CD4-positive, alpha-beta T cell treated with Interleukin-4 for 4 hours (primary cell): Measurements from ENCODE around the gene TMEM106A.
"Not testable (repeated sequence)": the region's sequence is repeated elsewhere in the genome, so short reads cannot be mapped to it uniquely, and the experiment has no call there.

Source experiments
- DNase-seq: peaks from one replicate; pipeline ENCODE4 v3.0.0-alpha.2; 2020

Gene TMEM106A

GRCh38 chr17:43211480-43212402 lies at the start of gene TMEM106A:
Gene TMEM106A, plus strand, starts transcription at chr17:43211875. Its CDS starts 1,167 bp downstream, at chr17:43213042.
- DNase-seq: peak; percentile 73

- not testable (repeated sequence) for DNase-seq
Measured at GRCh38 chr17:43165971-43166370, 45.7 kb upstream of the TMEM106A start.

- DNase-seq: no peak
Measured at GRCh38 chr17:43169561-43170139, 42.0 kb upstream of the TMEM106A start.

- peak; percentile 96 for DNase-seq
Measured at GRCh38 chr17:43170140-43170765, 41.4 kb upstream of the TMEM106A start.

- DNase-seq: peak; percentile 99
Measured at GRCh38 chr17:43170766-43171585, 40.7 kb upstream of the TMEM106A start, which contains the start of gene NBR1. Gene NBR1, plus strand, starts transcription at chr17:43171214. Its CDS starts 4,586 bp downstream, at chr17:43175800.

- DNase-seq: peak; percentile 21
Measured at GRCh38 chr17:43171586-43172487, 39.8 kb upstream of the TMEM106A start.

- DNase-seq: no peak
Measured at GRCh38 chr17:43175213-43176118, 36.2 kb upstream of the TMEM106A start.

- peak; percentile 10 for DNase-seq
Measured at GRCh38 chr17:43176119-43176570, 35.5 kb upstream of the TMEM106A start.

- DNase-seq: no peak
Measured at GRCh38 chr17:43183921-43184320, 27.8 kb upstream of the TMEM106A start.

- not testable (repeated sequence) for DNase-seq
Measured at GRCh38 chr17:43186656-43187055, 25.0 kb upstream of the TMEM106A start.

GRCh38 chr17:43193251-43193650 lies 18.4 kb upstream of the TMEM106A start:
- DNase-seq: no peak

GRCh38 chr17:43199633-43200032 lies 12.0 kb upstream of the TMEM106A start:
- DNase-seq: no peak

- DNase-seq: no peak
Measured at GRCh38 chr17:43200127-43200526, 11.5 kb upstream of the TMEM106A start.

GRCh38 chr17:43203013-43203412 lies 8.7 kb upstream of the TMEM106A start:
- not testable (repeated sequence) for DNase-seq

- DNase-seq: no peak
Measured at GRCh38 chr17:43210576-43210975, 1.1 kb upstream of the TMEM106A start.

- no peak for DNase-seq
Measured at GRCh38 chr17:43211123-43211479, 574 bp upstream of the TMEM106A start.

- DNase-seq: no peak
Measured at GRCh38 chr17:43212641-43213490, 1.2 kb downstream of the TMEM106A start.

GRCh38 chr17:43213545-43213944 lies 1.9 kb downstream of the TMEM106A start:
- no peak for DNase-seq

- DNase-seq: no peak
Measured at GRCh38 chr17:43215341-43215740, 3.7 kb downstream of the TMEM106A start.
